Hepatocyte (in vitro differentiated cells): ENCODE results near the gene ACOXL.

Experiments used
- CTCF ChIP-seq: fragments of 200-600 bp; sonication (generic); IDR thresholded peaks from 2 replicates; pipeline ENCODE4 v1.5.1; 2016; ENCODE audit warnings: antibody characterized with exemption, mild to moderate bottlenecking; ENCODE audit not compliant: poor library complexity
- EZH2 ChIP-seq: fragments of 200-600 bp; sonication (generic); IDR thresholded peaks from 2 replicates; pipeline ENCODE4 v1.6.1; 2016; ENCODE audit warnings: antibody characterized with exemption, mild to moderate bottlenecking, borderline replicate concordance

DNA sequence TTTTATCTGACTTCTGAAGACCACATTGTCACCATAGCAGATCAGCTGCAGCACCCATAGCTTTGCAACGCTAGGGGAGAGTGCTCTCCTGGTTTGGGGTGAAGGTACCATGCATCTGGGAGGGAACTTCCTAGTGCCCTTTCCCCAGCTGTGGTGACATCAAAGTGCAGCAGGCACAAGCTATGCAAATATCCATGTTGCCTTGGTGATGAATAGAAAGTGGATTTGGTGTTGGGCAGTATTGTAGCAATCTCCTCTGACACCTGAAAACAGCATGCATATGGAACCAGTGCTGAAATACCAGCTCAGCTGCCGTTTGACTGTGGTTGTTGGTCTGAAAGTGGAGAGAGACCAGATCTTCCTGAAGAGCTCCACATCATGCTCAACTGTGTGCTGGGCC lies 425.4 kb downstream of the ACOXL start:
- TF ChIP-seq CTCF = no peak
- no peak for TF ChIP-seq EZH2
